Fibroblast of skin of right quadriceps (primary cell): Measurements from ENCODE around the gene ZNF711.
"Not testable (repeated sequence)": the region's sequence is repeated elsewhere in the genome, so short reads cannot be mapped to it uniquely, and the experiment has no call there.

Experiments used
- DNase-seq: peaks from one replicate; pipeline ENCODE4 v3.0.0-alpha.2; 2013

The ZNF711 gene

GRCh38 chrX:85243761-85244449, at the start of gene ZNF711, which contains the start of gene SATL1:
Gene ZNF711 (plus strand): TSS chrX:85243991. CDS start chrX:85247573, 3,582 bp downstream.
Gene SATL1 (minus strand): TSS chrX:85243779. CDS start chrX:85108968, 134,811 bp downstream.
- DNase-seq, result peak; percentile 67

- DNase-seq, result no peak
Measured at GRCh38 chrX:85196319-85196718, 47.5 kb upstream of the ZNF711 start.

DNA sequence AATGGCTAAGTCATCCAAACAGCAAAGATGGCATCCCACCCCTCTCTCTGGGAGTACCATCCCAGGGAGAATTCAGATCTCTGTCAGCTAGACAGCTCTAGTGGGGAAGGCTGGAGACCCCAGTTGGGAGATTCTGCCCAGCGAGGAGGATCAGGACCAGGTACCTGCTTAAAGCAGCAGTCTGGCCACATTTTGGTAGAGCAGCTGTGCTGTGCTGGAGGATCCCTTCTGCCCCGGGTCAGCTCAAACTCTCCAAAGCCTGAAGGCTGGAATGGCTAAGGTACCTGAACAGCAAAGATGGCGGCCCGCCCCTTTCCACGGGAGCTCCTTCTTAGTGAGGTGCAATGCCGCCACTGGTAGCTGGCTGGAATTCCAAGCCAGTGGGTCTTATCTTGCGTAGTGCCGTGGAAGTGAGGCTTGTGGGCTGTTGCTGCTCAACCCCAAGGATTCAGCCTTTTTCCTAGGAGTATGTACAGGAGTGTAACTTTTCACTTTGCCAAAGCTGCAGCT, 40.3 kb upstream of the ZNF711 start:
- no peak for DNase-seq

DNA sequence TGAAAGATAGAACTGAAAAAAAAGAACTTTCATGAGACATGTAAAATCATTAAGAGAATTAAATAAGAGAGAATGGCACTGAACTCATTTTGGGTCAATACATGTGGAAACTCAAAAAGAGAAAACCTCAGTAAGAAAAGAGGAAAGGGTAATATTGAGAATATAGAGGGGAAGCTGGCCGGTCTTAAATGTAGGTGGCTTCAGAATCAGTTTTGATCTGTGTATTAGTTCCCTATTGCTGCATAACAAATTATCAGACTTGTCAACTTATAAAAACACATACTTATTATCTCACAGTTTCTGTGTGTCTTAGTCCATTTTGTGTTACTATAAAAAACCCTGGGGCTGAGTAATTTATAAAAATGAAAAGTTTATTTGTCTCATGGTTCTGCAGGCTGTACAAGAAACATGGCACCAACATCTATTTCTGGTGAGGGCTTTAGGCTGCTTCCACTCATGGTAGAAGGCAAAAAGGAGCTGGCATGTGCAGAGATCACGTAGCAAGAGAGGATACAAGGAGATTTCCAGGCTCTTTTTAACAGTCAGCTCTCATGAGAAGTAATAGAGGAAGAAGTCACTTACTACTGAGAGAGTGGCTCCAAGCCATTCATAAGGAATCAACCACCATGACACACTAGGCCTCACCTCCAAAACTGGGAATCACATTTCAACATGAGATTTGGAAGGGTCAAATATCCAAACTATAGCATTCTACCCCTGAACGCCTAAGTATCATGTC, 29.8 kb upstream of the ZNF711 start:
- no peak for DNase-seq

DNA sequence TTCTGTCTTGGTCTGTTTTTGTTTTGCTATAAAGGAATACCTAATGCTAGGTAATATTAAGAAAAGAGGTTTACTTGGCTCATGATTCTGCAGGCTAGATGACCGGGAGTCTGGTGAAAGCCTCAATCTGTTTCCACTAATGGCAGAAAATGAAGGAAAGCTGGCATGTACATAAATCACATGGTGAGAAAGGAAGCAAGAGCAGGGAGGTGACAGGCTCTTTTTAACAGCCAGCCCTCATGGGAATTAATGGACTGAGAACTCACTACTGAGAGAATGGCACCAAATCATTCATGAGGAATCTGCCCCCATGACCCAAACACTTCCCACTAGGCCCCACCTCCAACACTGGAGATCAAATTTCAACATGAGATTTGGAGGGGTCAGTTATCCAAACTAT, 27.8 kb upstream of the ZNF711 start:
- no peak for DNase-seq

DNA sequence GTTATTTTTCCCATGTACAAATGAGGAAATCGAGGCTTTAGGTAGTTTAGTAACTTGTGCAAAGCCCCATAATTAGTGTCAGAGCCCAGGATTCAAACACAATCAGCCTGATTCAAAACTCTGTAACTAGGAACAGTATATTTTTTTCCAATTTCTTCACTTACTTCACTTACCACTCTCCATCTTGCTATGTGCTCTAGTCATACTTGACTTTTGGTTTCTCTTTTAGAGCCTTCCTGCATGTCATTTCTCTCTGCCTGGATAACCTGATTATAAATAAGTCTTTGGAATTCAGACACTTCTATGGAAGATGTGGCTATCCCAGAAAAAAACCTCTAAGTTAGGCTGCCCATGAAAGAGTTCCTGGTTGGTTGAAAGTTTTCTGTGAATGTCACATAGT, 22.4 kb upstream of the ZNF711 start:
- no peak for DNase-seq

DNA sequence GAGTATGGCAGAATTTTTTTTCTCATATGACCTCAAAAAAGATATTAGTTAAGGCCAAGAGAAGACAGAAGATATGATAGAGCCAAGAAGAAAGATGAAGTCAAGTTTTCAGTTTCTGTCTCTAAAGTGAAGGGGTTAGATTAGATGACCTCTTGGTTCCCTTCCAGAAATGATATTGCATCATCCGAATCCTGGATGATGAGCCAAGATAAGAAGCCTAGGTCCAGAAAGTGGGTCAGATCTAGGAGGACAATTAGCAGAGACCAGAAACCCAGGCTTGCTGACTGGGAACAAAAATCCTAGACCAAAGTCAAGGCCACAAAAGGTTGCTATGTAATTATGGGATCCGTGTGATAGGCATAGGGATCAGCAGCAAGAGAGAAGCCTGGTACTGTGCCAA, 20.4 kb upstream of the ZNF711 start:
- no peak for DNase-seq

DNA sequence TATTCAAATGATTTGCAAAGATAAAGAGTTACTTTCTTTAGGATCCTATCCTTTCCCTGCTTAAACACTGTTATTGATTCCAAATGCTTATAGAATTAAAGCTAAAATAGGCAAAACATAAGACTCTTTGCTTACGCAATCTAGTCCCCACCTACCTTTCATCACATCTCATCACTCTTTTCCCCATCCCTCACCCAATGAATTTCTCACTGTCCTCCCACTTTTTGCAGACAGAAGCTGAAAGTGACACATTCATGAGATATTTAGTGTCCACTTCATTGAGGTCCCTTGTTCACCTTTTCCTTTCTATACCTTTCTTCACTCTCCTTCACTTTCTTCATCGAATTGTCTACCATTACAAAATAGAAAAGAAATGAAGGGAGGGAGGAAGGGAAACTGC, 636 bp upstream of the ZNF711 start:
- DNase-seq, result peak; percentile 2

GRCh38 chrX:85244450-85245211, 840 bp downstream of the ZNF711 start:
- DNase-seq, result peak; percentile 10

GRCh38 chrX:85285286-85285685, 41.5 kb downstream of the ZNF711 start:
- DNase-seq, result not testable (repeated sequence)

DNA sequence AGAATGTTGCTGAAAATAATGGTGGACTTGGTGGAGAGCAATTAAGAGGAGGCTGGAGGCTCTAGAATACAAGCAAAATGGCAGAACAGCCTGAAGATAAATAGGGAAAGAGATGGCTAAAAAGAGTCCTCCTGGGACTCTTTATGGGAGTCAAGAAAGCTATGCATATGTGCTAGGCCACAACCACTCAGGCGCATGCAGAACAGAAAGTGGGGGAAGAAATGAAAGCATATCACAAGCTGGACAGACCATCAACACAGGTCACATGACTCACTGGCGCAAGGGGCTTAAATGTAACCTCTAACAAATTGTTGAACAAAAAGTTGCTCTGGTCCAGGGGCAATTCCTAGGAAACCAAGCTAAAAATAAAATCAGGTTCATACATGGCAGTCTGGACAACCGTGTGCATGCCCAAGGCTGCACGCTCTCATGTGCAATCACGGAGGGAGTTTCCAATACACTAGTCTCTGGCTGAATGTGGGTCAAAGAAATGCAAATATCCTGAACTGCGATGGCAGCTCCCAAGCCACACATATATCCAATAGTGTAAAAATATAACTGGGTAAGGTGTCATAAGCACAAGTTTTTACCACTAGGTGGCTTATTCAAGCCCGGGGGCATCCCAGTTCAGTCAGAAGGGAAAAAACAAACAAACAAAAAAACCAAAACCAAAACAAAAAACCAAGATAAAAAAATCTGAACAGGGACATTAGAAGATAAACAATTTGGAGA, 45.4 kb downstream of the ZNF711 start:
- no peak for DNase-seq

GRCh38 chrX:85303544-85303943, 59.8 kb downstream of the ZNF711 start:
- DNase-seq, result no peak

GRCh38 chrX:85309717-85310116, 65.9 kb downstream of the ZNF711 start:
- no peak for DNase-seq

- not testable (repeated sequence) for DNase-seq
Measured at GRCh38 chrX:85311348-85311747, 67.6 kb downstream of the ZNF711 start.
